GM10266 (cell line): ENCODE results near the gene ATRN.

Experiments used
- DNase-seq: peaks from one replicate; pipeline ENCODE4 v3.0.0; 2012; ENCODE audit errors: extremely low spot score
- TF ChIP-seq, protein P1 (sequence below): IDR thresholded peaks from 2 replicates; pipeline ENCODE4 v1.5.1; 2012; ENCODE audit warnings: mild to moderate bottlenecking, low read depth; ENCODE audit not compliant: control insufficient read depth, insufficient read depth; ENCODE audit errors: missing control alignments

ATRN gene

DNA sequence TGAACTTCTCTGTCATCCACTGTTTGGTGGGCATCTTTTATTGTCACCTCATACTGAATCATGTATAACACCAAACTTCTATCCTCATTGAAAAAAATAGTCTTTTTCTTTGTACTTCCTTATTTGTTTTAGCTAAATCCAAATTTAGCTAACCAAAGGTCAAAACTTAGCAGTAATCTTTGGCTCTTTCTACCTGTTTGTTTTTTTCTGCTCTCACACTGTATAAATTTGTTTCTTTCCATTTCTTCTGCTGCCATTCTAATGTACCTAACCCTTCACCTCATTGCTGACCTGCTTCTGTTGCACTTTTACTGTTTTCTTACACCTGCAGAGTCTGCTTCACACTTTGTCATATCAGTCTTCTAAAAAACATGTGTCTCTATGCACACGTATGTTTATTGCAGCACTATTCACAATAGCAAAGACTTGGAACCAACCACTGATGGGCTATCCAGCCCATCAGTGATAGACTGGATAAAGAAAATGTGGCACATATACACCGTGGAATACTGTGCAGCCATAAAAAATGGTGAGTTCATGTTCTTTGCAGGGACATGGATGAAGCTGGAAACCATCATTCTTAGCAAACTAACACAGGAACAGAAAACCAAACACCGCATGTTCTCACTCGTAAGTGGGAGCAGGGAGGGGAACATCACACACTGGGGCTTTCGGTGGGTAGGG, 7.2 kb downstream of the ATRN start:
- no peak for DNase-seq
- TF ChIP-seq, protein P1, sequence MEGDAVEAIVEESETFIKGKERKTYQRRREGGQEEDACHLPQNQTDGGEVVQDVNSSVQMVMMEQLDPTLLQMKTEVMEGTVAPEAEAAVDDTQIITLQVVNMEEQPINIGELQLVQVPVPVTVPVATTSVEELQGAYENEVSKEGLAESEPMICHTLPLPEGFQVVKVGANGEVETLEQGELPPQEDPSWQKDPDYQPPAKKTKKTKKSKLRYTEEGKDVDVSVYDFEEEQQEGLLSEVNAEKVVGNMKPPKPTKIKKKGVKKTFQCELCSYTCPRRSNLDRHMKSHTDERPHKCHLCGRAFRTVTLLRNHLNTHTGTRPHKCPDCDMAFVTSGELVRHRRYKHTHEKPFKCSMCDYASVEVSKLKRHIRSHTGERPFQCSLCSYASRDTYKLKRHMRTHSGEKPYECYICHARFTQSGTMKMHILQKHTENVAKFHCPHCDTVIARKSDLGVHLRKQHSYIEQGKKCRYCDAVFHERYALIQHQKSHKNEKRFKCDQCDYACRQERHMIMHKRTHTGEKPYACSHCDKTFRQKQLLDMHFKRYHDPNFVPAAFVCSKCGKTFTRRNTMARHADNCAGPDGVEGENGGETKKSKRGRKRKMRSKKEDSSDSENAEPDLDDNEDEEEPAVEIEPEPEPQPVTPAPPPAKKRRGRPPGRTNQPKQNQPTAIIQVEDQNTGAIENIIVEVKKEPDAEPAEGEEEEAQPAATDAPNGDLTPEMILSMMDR: no peak

GRCh38 chr20:3479025-3479424, 8.2 kb downstream of the ATRN start:
- TF ChIP-seq, protein P1: no peak

GRCh38 chr20:3479759-3480615, 9.2 kb downstream of the ATRN start:
- DNase-seq: no peak
- TF ChIP-seq, protein P1: no peak

More at GRCh38 chr20:3479025-3479424, 8.2 kb downstream of the ATRN start:
- DNase-seq: no peak

GRCh38 chr20:3483309-3483708, 12.5 kb downstream of the ATRN start:
- DNase-seq: no peak
- TF ChIP-seq, protein P1: no peak

DNA sequence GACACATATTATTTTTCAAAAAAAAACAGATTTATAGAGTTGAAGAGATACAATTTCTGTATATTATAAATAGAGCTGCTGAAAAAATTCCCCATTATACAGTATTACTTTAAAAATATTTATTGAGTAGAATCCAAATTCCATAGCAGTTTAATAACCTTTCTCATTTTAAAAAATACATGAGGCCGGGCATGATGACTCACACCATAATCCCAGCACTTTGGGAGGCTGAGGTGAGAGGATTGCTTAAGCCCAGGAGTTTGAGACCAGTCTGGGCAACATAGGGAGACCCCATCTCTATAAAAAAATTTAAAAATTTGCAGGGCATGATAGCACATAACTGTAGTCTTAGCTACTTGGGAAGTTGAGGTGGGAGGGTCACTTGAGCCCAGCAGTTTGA, 13.0 kb downstream of the ATRN start:
- DNase-seq: no peak
- TF ChIP-seq, protein P1: no peak

DNA sequence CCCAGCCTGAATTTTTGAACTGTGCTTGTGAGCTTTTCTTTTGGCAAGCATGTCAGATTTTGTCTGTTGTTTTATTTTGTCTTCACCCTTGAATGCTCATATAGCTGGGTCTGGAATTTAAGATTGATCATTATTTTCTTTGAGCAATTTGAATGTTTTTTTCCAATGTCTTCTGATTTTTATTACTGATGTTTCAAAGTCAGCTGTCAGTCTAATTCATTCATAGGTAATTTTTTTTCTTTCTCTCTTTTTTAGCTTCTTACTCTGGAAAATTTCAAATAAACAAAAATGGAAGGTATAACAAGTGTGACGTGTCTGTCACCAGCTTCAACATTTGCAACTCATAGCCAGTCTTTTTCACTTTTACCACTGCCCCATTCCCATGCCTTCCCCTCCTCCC, 15.1 kb downstream of the ATRN start:
- DNase-seq: no peak
- TF ChIP-seq, protein P1: no peak

GRCh38 chr20:3486850-3487249, 16.0 kb downstream of the ATRN start:
- DNase-seq: no peak
- TF ChIP-seq, protein P1: no peak
